ENCODE results near the gene ABCA1. TPM values are rescaled to one million over a fixed set of nuclear protein-coding genes. Genes with fewer than 3 reads are reported as not detected.

The ABCA1 gene
- 43.2 and 55.0 TPM in 2 replicates for total RNA-seq

GRCh38 chr9:104927912-104928740 is at the start of gene ABCA1:
TSS of gene ABCA1 (minus strand) at chr9:104928155. CDS start at chr9:104903679, 24,476 bp downstream.

GRCh38 chr9:104747565-104748358 is 180.2 kb downstream of the ABCA1 start, which contains the start of gene NIPSNAP3A:
TSS of gene NIPSNAP3A (plus strand) at chr9:104747683. CDS start at chr9:104747793, 110 bp downstream.

Other genes with a start within 250 kb of the ABCA1 start
- gene OR13D1, start 233.6 kb downstream of the ABCA1 start, total RNA-seq = not detected in 2 replicates
- gene NIPSNAP3A, start 180.5 kb downstream of the ABCA1 start, total RNA-seq = 82.7 and 112 TPM in 2 replicates
- gene NIPSNAP3B, start 164.0 kb downstream of the ABCA1 start, total RNA-seq = 0.79 and 1.6 TPM in 2 replicates

Measured in aortic smooth muscle cell (primary cell).